OCI-LY3 (cell line): Measurements from ENCODE around the gene ACSF3.

ENCODE experiments used
- H2AFZ ChIP-seq: fragments of 200-600, 300-600 bp; shearing (Covaris generic); 2 replicates; pipeline ENCODE4 v1.6.0; 2014; ENCODE audit warnings: antibody characterized with exemption, low read depth, low read length
- H3K27ac ChIP-seq: fragments of 200-600, 300-600 bp; sonication (generic); 2 replicates; pipeline ENCODE4 v1.5.1; 2014; ENCODE audit warnings: mild to moderate bottlenecking, low read length, moderate library complexity, mixed read lengths
- H3K27me3 ChIP-seq: fragments of 200-600, 300-600 bp; sonication (generic); 2 replicates; pipeline ENCODE4 v1.6.1; 2014; ENCODE audit warnings: low read depth, low read length, mixed read lengths
- H3K36me3 ChIP-seq: fragments of 200-600, 300-600 bp; sonication (generic); replicated peaks from 2 replicates; pipeline ENCODE3; 2014; ENCODE audit warnings: low read depth, low read length, mixed read lengths
- H3K4me1 ChIP-seq: fragments of 300-600, 200-600 bp; sonication (generic); 2 replicates; pipeline ENCODE4 v1.6.1; 2014; ENCODE audit warnings: low read length, mixed read lengths
- H3K4me2 ChIP-seq: fragments of 200-600, 300-600 bp; sonication (generic); 2 replicates; pipeline ENCODE4 v1.6.1; 2014; ENCODE audit warnings: low read length, mixed read lengths
- H3K4me3 ChIP-seq: fragments of 300-600, 200-600 bp; sonication (generic); 2 replicates; pipeline ENCODE4 v1.5.1; 2014; ENCODE audit warnings: antibody characterized with exemption, mild to moderate bottlenecking, low read length, moderate library complexity
- H3K79me2 ChIP-seq: fragments of 300-600, 200-600 bp; shearing (Covaris generic); 2 replicates; pipeline ENCODE4 v1.6.1; 2014; ENCODE audit warnings: mild to moderate bottlenecking, low read length, mixed read lengths
- H3K9ac ChIP-seq: fragments of 300-600, 200-600 bp; shearing (Covaris generic); 2 replicates; pipeline ENCODE4 v1.6.0; 2014; ENCODE audit warnings: mild to moderate bottlenecking, low read length, moderate library complexity
- H3K9me3 ChIP-seq: fragments of 200-600, 300-600 bp; shearing (Covaris generic); 2 replicates; pipeline ENCODE4 v1.6.1; 2014; ENCODE audit warnings: low read length, mixed read lengths; ENCODE audit not compliant: insufficient read depth
- H4K20me1 ChIP-seq: fragments of 200-600, 300-600 bp; sonication (generic); 2 replicates; pipeline ENCODE4 v1.6.1; 2016; ENCODE audit warnings: low read length, mixed read lengths; ENCODE audit not compliant: insufficient read depth
- EZH2phosphoT487 ChIP-seq: fragments of 200-600 bp; shearing (Covaris generic); IDR thresholded peaks from 2 replicates; pipeline ENCODE4 v1.6.1; 2018; ENCODE audit warnings: antibody characterized with exemption, mixed run types, low read depth
- TF ChIP-seq, protein P1 (sequence below): fragments of 200-600, 300-600 bp; sonication (generic); IDR thresholded peaks from 2 replicates; pipeline ENCODE4 v1.5.1; 2014; ENCODE audit warnings: antibody characterized with exemption, low read length, low read depth

The ACSF3 gene

DNA sequence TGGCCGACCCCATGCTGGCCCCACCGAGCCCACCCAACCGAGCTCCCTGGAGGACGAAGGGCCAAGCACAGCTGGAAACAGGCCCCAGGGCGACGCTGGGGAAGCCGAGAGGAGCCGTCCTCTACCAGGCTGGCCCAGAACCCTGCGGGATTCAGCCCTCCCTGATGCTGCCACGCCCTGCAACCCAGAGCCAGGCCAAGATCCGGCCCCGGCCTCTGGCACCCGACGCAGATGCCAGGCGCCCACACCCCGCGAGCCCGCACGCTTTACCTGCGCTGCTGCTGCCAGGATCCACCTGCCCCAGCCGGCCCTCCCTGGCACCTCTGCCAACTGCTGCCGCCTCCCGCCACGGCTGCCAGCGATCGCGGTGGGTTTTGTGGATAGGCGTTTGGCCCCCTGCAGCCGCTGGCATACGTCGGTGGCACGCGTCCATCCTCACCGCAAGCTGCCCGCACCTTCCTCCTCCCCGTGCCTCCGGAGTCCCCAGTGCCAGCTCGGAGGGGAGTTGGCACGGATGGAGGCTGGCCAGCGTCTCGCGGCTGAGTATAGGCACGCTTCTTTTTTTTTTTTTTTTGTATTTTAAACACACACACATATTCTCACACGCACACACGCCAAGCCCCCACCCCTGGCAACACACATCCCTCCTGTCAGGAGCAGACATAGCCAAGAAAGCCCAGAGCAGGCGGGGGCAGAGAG, 41.3 kb upstream of the ACSF3 start:
- H3K27ac ChIP-seq = no peak overlapping the region
- H3K4me1 ChIP-seq = peaks cover 16% of the 10 kb centered on the region
- no peak overlapping the region for H3K4me2 ChIP-seq

DNA sequence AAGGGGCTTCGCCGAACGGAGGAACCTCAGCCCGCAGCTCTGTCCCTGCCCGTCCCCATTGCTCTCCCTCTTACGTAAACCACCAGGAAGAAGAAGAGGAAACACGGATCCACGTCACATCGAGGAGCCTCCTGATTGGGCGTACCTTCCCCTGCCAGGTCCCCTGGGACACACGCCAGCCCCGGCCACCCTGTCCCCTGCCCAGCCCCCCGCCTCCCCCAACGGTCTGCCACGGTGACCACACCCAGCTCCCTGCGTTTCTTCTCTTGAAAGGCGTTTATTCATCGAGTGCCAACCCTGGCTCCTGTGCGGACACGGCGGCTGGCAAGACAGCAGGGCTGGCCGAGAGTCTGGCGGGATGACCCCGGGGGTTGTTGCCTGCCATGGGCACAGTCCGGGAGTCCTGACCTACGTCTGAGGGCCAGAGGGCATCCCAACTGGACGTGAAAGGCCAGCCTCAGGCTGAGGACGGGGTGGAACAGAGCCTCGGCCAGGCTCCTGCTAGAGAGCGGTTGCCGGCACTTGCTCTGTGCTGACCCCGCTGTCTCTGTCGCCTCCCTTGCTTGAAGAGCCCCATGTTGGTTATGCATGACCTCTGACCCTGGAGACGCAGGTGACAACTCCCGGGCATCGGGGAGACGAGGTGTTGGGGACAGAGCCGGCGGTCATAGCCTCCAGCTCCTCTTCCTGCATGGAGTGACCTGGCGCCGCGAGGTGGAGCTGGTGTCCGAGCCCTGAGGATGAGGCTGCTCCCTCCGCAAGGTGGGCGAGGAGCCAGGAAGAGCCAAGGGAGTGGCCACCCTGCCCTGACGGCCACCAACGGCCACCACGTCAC, 40.5 kb upstream of the ACSF3 start:
- no peaks in the 10 kb centered on the region for H4K20me1 ChIP-seq
- H3K4me1 ChIP-seq = peaks cover 19% of the 10 kb centered on the region
- H3K4me3 ChIP-seq = no peak overlapping the region
- TF ChIP-seq, protein P1, sequence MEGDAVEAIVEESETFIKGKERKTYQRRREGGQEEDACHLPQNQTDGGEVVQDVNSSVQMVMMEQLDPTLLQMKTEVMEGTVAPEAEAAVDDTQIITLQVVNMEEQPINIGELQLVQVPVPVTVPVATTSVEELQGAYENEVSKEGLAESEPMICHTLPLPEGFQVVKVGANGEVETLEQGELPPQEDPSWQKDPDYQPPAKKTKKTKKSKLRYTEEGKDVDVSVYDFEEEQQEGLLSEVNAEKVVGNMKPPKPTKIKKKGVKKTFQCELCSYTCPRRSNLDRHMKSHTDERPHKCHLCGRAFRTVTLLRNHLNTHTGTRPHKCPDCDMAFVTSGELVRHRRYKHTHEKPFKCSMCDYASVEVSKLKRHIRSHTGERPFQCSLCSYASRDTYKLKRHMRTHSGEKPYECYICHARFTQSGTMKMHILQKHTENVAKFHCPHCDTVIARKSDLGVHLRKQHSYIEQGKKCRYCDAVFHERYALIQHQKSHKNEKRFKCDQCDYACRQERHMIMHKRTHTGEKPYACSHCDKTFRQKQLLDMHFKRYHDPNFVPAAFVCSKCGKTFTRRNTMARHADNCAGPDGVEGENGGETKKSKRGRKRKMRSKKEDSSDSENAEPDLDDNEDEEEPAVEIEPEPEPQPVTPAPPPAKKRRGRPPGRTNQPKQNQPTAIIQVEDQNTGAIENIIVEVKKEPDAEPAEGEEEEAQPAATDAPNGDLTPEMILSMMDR = no peak
- TF ChIP-seq EZH2phosphoT487 = no peak
- H3K27ac ChIP-seq = no peak overlapping the region
- no peaks in the 10 kb centered on the region for H3K36me3 ChIP-seq
- no peaks in the 10 kb centered on the region for H3K27me3 ChIP-seq
- H3K79me2 ChIP-seq = no peaks in the 10 kb centered on the region
- H3K9ac ChIP-seq = no peak overlapping the region
- H2AFZ ChIP-seq = no peak overlapping the region
- no peaks in the 10 kb centered on the region for H3K9me3 ChIP-seq
- H3K4me2 ChIP-seq = no peak overlapping the region

More for the DNA sequence above, 41.3 kb upstream of the ACSF3 start:
- Histone ChIP-seq H4K20me1 (no peaks in the 10 kb centered on the region), H3K9me3 (no peaks in the 10 kb centered on the region), H3K27me3 (no peaks in the 10 kb centered on the region), H3K79me2 (no peaks in the 10 kb centered on the region), H3K36me3 (no peaks in the 10 kb centered on the region), H2AFZ (no peak overlapping the region), H3K9ac (no peak overlapping the region), H3K4me3 (no peak overlapping the region)
- no peak for TF ChIP-seq EZH2phosphoT487
- TF ChIP-seq, protein P1 = no peak

DNA sequence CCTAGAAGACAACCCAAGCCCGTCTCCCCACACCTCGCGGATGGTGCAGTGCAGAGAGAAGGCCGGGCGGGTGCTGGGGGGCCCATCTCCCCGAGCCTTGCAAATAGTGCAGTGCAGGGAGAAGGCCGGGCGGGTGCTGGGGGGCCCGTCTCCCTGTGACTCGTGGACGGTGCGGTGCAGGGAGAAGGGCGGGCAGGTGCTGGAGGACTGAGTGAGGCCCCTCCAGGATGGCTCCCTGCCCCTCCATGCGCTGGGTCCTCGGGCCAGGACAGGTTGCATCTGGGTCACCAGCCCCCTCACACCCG, 40.0 kb upstream of the ACSF3 start:
- Histone ChIP-seq H3K9ac (no peak overlapping the region), H3K79me2 (no peaks in the 10 kb centered on the region), H3K27me3 (no peaks in the 10 kb centered on the region), H2AFZ (no peak overlapping the region), H3K36me3 (peaks cover 3% of the 10 kb centered on the region), H3K4me2 (no peak overlapping the region), H4K20me1 (no peaks in the 10 kb centered on the region), H3K4me1 (peaks cover 25% of the 10 kb centered on the region), H3K9me3 (no peaks in the 10 kb centered on the region), H3K27ac (no peak overlapping the region), H3K4me3 (no peak overlapping the region)
- TF ChIP-seq, protein P1 = no peak
- no peak for TF ChIP-seq EZH2phosphoT487

DNA sequence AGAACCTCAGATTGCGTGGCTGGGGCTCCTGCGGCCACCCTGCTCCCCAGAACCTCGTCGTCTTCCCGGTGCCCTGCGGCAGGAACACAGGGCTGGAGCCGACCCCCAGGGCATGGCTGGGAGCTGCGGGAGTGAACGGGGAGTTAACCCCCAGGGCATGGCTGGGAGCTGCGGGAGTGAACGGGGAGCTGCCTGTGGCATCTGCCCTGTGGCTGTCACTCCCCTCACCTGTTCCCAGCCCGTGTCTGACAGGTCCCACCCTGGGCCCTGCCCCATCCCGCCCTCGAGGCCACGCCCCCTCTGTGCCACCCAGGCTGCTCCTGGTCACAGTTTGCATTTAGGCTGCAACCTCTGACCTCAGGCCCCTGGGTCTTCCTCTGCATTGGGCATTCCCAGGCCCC, 39.4 kb upstream of the ACSF3 start:
- Histone ChIP-seq H4K20me1 (no peaks in the 10 kb centered on the region), H3K27ac (no peak overlapping the region), H3K4me3 (no peak overlapping the region), H3K79me2 (no peaks in the 10 kb centered on the region), H2AFZ (no peak overlapping the region), H3K9me3 (no peaks in the 10 kb centered on the region), H3K27me3 (no peaks in the 10 kb centered on the region), H3K9ac (no peak overlapping the region), H3K4me2 (no peak overlapping the region), H3K36me3 (peaks cover 6% of the 10 kb centered on the region), H3K4me1 (peaks cover 30% of the 10 kb centered on the region)
- TF ChIP-seq, protein P1 = no peak
- no peak for TF ChIP-seq EZH2phosphoT487
